ENCODE results near the gene COBLL1.

The COBLL1 gene

DNA sequence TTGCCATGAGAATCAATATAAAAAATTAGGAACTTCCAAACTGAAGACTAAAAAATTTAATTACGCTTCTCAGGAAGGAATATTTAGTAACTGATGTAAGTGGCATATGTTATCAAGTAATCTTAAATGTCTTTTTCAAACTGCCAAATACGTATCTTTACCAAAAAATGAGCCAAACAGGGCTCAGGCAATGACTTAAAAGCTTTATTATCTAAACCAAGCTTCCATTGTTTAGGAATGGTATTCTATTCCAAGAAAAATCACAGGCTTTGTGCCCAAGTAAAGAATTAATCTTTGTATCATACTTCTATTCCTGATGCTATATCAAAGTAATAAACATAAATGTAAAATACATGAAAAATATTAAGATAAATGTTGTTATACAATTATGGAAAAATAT, 148.7 kb downstream of the COBLL1 start:
- H3K4me3 ChIP-seq (ENCODE audit: low read depth, low read length), result no peak overlapping the region
- TF ChIP-seq POLR2A (IDR thresholded peaks at IDR 0.05; ENCODE audit: extremely low read depth, insufficient read length) (no peak), MYC (IDR thresholded peaks at IDR 0.05; ENCODE audit: low read depth, low read length) (no peak)
- TF ChIP-seq, protein P1, sequence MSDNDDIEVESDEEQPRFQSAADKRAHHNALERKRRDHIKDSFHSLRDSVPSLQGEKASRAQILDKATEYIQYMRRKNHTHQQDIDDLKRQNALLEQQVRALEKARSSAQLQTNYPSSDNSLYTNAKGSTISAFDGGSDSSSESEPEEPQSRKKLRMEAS (IDR thresholded peaks at IDR 0.05; ENCODE audit: low read depth, low read length), result no peak
- TF ChIP-seq, protein P2, sequence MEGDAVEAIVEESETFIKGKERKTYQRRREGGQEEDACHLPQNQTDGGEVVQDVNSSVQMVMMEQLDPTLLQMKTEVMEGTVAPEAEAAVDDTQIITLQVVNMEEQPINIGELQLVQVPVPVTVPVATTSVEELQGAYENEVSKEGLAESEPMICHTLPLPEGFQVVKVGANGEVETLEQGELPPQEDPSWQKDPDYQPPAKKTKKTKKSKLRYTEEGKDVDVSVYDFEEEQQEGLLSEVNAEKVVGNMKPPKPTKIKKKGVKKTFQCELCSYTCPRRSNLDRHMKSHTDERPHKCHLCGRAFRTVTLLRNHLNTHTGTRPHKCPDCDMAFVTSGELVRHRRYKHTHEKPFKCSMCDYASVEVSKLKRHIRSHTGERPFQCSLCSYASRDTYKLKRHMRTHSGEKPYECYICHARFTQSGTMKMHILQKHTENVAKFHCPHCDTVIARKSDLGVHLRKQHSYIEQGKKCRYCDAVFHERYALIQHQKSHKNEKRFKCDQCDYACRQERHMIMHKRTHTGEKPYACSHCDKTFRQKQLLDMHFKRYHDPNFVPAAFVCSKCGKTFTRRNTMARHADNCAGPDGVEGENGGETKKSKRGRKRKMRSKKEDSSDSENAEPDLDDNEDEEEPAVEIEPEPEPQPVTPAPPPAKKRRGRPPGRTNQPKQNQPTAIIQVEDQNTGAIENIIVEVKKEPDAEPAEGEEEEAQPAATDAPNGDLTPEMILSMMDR (IDR thresholded peaks at IDR 0.05; ENCODE audit: low read depth, low read length), result no peak
- DNase-seq (ENCODE audit: low read depth), result no peak

DNA sequence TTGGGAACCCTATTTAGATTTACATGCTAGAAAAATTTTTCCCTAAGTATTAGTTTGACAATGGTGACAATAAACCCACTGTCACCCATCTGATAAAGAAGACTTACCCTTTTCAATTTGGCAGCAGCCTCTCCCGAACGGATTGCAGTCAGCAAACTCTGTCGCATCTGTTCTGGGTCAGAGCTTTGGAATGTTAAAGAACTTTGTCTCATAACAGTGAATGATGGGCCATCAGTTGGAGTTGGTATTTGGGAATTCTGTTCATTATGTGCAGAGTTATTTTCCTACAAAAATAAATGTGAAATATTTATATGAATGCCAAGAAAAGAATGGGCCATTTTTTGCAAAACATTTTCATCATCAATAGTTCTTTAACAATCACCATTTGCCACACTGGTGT, 149.5 kb downstream of the COBLL1 start:
- DNase-seq (ENCODE audit: low read depth), result no peak
- no peak for TF ChIP-seq POLR2A (IDR thresholded peaks at IDR 0.05; ENCODE audit: extremely low read depth, insufficient read length)
- H3K4me3 ChIP-seq (ENCODE audit: low read depth, low read length), result no peak overlapping the region

DNA sequence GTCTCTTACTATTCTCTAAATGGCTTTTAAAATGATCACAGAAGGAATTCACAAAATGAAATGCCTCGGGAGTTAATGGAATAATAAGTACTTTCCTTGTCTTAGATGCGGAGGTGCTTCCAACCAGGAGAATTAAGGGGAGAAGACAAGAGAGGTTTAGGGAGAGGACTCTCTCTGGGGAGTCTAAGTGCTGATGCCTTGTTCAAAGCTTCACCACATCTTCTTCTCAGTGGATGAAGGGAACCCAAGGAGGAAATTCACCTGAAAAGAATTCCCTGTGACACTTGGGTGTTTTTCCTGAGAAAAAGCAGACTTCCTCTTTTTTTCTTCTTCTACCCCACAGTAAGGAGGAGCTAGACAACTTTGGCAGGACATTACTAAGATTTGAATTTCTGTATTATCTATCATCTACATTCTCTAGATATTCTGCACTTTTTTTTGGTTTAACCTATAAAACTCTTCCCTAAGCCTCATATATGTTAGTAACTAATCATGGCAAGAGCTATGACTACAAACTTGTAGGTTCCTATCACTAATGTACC, 150.2 kb downstream of the COBLL1 start:
- no peak for DNase-seq (ENCODE audit: low read depth)
- no peak overlapping the region for H3K4me3 ChIP-seq (ENCODE audit: low read depth, low read length)
- TF ChIP-seq MYC (IDR thresholded peaks at IDR 0.05; ENCODE audit: low read depth, low read length) (no peak), POLR2A (IDR thresholded peaks at IDR 0.05; ENCODE audit: extremely low read depth, insufficient read length) (no peak)
- TF ChIP-seq, protein P2 (IDR thresholded peaks at IDR 0.05; ENCODE audit: low read depth, low read length), result no peak
- TF ChIP-seq, protein P1 (IDR thresholded peaks at IDR 0.05; ENCODE audit: low read depth, low read length), result no peak

DNA sequence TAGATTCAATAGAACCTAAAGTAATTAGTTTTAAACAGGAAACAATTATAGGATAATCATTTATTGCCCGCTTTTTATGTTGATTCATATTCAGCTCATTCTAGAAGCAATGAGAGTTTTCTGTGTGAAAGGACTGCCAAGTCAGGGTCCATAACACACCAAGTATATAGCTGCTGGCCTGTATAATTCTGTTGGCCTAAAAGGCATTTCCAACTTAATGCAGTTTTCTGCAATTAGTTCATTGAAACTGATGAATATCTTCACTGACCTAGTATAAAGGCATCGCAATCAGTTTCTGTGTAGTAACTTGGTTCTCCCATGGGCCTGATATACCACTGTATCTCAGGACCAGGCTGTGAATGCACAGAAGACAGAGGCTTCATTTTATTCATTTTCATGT, 151.3 kb downstream of the COBLL1 start:
- DNase-seq (ENCODE audit: low read depth), result no peak
- no peak overlapping the region for H3K4me3 ChIP-seq (ENCODE audit: low read depth, low read length)
- TF ChIP-seq MYC (IDR thresholded peaks at IDR 0.05; ENCODE audit: low read depth, low read length) (no peak), POLR2A (IDR thresholded peaks at IDR 0.05; ENCODE audit: extremely low read depth, insufficient read length) (no peak)
- TF ChIP-seq, protein P2 (IDR thresholded peaks at IDR 0.05; ENCODE audit: low read depth, low read length), result no peak
- TF ChIP-seq, protein P1 (IDR thresholded peaks at IDR 0.05; ENCODE audit: low read depth, low read length), result no peak

DNA sequence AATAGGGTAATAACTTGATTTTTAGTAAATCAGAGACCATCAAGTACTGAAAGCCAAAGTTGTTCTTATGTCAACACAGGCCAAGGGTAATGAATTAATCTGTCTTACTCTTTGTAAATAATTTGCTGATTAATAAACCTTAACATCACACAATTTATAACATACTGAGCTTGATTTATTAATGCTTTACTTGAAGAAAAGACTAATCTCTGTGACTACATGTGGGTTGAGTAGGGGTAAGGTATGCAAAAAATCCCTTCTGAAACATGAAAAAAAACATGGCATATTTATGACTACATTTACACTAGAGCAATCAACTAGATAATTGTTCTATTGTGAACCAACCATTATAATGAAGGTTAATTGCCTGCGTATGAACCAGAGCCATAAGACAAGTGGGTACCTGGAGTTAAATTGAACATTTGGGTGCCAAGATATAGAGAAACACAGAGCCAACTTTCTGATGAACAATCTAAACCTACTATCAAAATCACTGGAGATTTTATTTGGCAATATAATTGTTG, 152.7 kb downstream of the COBLL1 start:
- no peak overlapping the region for H3K4me3 ChIP-seq (ENCODE audit: low read depth, low read length)
- TF ChIP-seq, protein P2 (IDR thresholded peaks at IDR 0.05; ENCODE audit: low read depth, low read length), result no peak
- TF ChIP-seq MYC (IDR thresholded peaks at IDR 0.05; ENCODE audit: low read depth, low read length) (no peak), POLR2A (IDR thresholded peaks at IDR 0.05; ENCODE audit: extremely low read depth, insufficient read length) (no peak)
- TF ChIP-seq, protein P1 (IDR thresholded peaks at IDR 0.05; ENCODE audit: low read depth, low read length), result no peak
- DNase-seq (ENCODE audit: low read depth), result no peak

DNA sequence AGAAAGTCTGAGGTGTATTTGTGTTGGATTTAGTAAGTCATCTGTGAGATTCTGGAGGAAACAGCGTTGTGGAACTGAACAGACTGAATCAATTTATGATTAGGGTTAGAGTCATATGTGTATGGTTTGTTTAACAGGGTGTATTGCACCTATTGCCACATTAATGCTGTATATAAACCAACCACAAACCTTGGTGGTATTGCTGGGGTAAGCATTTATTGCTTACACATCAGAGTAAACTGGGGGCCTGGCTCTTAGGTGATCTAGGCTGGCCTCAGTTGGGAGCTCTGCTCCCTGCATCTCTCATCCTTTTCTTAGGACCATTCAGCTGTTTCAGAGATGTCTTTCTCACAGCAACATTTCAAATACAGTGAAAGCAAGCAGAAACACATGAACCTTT, 160.6 kb downstream of the COBLL1 start:
- H3K4me3 ChIP-seq (ENCODE audit: low read depth, low read length), result no peak overlapping the region
- TF ChIP-seq POLR2A (IDR thresholded peaks at IDR 0.05; ENCODE audit: extremely low read depth, insufficient read length) (no peak), MYC (IDR thresholded peaks at IDR 0.05; ENCODE audit: low read depth, low read length) (no peak)
- TF ChIP-seq, protein P1 (IDR thresholded peaks at IDR 0.05; ENCODE audit: low read depth, low read length), result no peak
- TF ChIP-seq, protein P2 (IDR thresholded peaks at IDR 0.05; ENCODE audit: low read depth, low read length), result no peak
- DNase-seq (ENCODE audit: low read depth), result no peak
